T-cell (primary cell): ENCODE measurements around the gene TRIM62. TPM values are rescaled to one million over a fixed set of nuclear protein-coding genes. Genes with fewer than 3 reads are reported as not detected.

Experiments
- ATAC-seq, 4 experiments: fragments of 200-7000 bp in 3 of 4; fragments of 150-1000 bp in 1 of 4; cut with Tn5 transposase; replicated peaks in 1 of 4; 1 replicate in 3 of 4; 2 replicates in 1 of 4; pipeline ENCODE4 v1.10.0; 2021; ENCODE audit warnings: moderate library complexity in 3 of 4, mild to moderate bottlenecking in 2 of 4, moderate number of reproducible peaks in 1 of 4
- CTCF ChIA-PET, 2 donors: fragments of 300-600 bp; sonication (Branson Sonifier 250); formaldehyde crosslinking; loops; one replicate each; lab custom pipeline; 2022; ENCODE audit warnings: antibody characterized with exemption in 2 of 2; lab: Charles Lee
- POLR2A ChIA-PET, 2 donors: fragments of 300-600 bp; sonication (Branson Sonifier 250); formaldehyde crosslinking; loops; one replicate each; lab custom pipeline; 2022; ENCODE audit warnings: antibody characterized with exemption in 2 of 2; lab: Charles Lee
- DNase-seq, 35 experiments: peaks; one replicate each; pipeline versions ENCODE4 v3.0.0 to v3.0.0-alpha.2; 2013 to 2023
- H3K27ac ChIP-seq: one replicate; pipeline ENCODE4 v1.5.1; 2013; ENCODE audit warnings: low read length
- H3K27me3 ChIP-seq, 2 experiments: replicated peaks in 1 of 2; 1 replicate in 1 of 2; 2 replicates in 1 of 2; pipeline versions ENCODE4 v1.6.1 to v1.7.0; 2013; ENCODE audit warnings: low read length in 1 of 2, mixed read lengths in 1 of 2; ENCODE audit not compliant: control insufficient read depth in 2 of 2, insufficient read depth in 2 of 2; ENCODE audit errors: extremely low read depth in 1 of 2
- H3K36me3 ChIP-seq, 2 donors: 1 replicate in 1 of 2; 2 replicates in 1 of 2; pipeline versions ENCODE4 v1.6.1 to v1.7.0; 2013; ENCODE audit warnings: low read length in 1 of 2; ENCODE audit not compliant: control insufficient read depth in 2 of 2, insufficient read depth in 1 of 2; ENCODE audit errors: extremely low read depth in 1 of 2
- H3K4me1 ChIP-seq, 2 experiments: 1 replicate in 1 of 2; 2 replicates in 1 of 2; pipeline versions ENCODE4 v1.6.1 to v1.7.0; 2013; ENCODE audit warnings: low read length in 2 of 2, mixed read lengths in 1 of 2; ENCODE audit not compliant: insufficient read depth in 2 of 2, control insufficient read depth in 1 of 2; ENCODE audit errors: extremely low read depth in 1 of 2
- H3K4me3 ChIP-seq, 2 donors: 1 replicate in 1 of 2; 2 replicates in 1 of 2; pipeline versions ENCODE4 v1.5.1 to v1.7.0; 2013; ENCODE audit warnings: mild to moderate bottlenecking in 2 of 2, low read length in 1 of 2, moderate library complexity in 1 of 2; ENCODE audit not compliant: control insufficient read depth in 1 of 2; ENCODE audit errors: extremely low read depth in 1 of 2
- H3K9me3 ChIP-seq: 2 replicates; pipeline ENCODE4 v1.7.0; 2013
- H3K27ac Mint-ChIP-seq, 2 donors: one replicate each; pipeline ENCODE4 v1.8.0; 2020 to 2021; ENCODE audit warnings: mild to moderate bottlenecking in 2 of 2, mixed read lengths in 2 of 2
- H3K27me3 Mint-ChIP-seq, 2 donors: one replicate each; pipeline ENCODE4 v1.8.0; 2021 to 2022; ENCODE audit warnings: mixed read lengths in 2 of 2
- H3K36me3 Mint-ChIP-seq: one replicate; pipeline ENCODE4 v1.8.0; 2021; ENCODE audit warnings: mixed read lengths
- H3K4me1 Mint-ChIP-seq, 3 donors: one replicate each; pipeline ENCODE4 v1.8.0; 2020 to 2022; ENCODE audit warnings: mixed read lengths in 3 of 3, mild to moderate bottlenecking in 1 of 3
- H3K4me3 Mint-ChIP-seq, 3 donors: one replicate each; pipeline ENCODE4 v1.8.0; 2020 to 2022; ENCODE audit warnings: mild to moderate bottlenecking in 3 of 3, mixed read lengths in 3 of 3, moderate library complexity in 3 of 3
- H3K9me3 Mint-ChIP-seq, 3 donors: one replicate each; pipeline ENCODE4 v1.8.0; 2020 to 2022; ENCODE audit warnings: mixed read lengths in 3 of 3
- WGBS: methylation state at CpG from one replicate; pipeline ENCODE4 v1.1.5; 2013; ENCODE audit warnings: missing lambda C conversion rate; ENCODE audit not compliant: insufficient coverage; 5-methylcytosine and 5-hydroxymethylcytosine counted together
- total RNA-seq, 35 experiments: library from RNA in 6 of 35; stranded (reverse) in 6 of 35; fragments of 120-200 nt in 1 of 35; gene quantifications; one replicate each; pipeline versions ENCODE4 v1.2.1 to v1.2.4 and lab custom pipeline; 2013 to 2026

TRIM62 gene
- total RNA-seq, 5 donors from 2014 or later (not counting 1 experiment from before 2014, with no cell fraction given): 20.3 to 31.8 (median 24.3) TPM

DNA sequence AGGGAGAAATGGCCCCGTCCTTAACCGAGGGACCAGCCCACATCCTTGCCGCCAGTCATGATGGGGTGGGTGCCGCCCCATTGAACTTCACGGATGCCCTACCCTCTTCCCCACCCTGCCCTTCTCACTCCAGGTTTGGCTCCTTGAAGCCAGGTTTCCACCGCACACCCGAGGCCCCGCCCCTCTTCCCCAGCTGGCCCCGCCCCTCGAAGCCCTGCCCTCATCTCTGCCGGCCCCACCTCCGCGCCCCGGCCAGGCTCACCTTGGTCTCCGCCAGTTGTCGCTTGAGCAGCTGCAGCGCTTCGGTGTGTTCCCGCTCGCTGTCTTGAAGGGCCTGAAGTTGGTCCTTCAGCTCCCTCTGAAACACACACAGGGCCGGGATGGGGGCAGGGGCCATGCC, 16.6 kb downstream of the TRIM62 start:
- ChIA-PET POLR2A (no interaction called here), CTCF (interaction anchor here in 1 of 2 donors (0.7 kb wide), 1 partner anchor 17 kb away, joined by 4 read pairs; no protein-coding TSS in a partner anchor)
- Histone ChIP-seq H3K27ac (no peak overlapping the region), H3K27me3 (no peaks in the 10 kb centered on the region), H3K4me1 (no peaks in the 10 kb centered on the region), H3K4me3 (no peak overlapping the region), H3K36me3 (peaks cover 8 to 30% of the 10 kb centered on the region in 2 donors), H3K9me3 (no peaks in the 10 kb centered on the region)
- H3K36me3 Mint-ChIP-seq: peaks cover 44% of the 10 kb centered on the region
- peaks cover 0 to 2% (median 0%) of the 10 kb centered on the region in 3 donors for H3K4me1 Mint-ChIP-seq
- no peak for DNase-seq
- H3K4me3 Mint-ChIP-seq: no peak overlapping the region
- no peak overlapping the region for H3K27ac Mint-ChIP-seq
- ATAC-seq: no peak
- WGBS: 92% methylated on average over 15 of the region's 21 CpGs
- H3K27me3 Mint-ChIP-seq: no peaks in the 10 kb centered on the region
- no peaks in the 10 kb centered on the region for H3K9me3 Mint-ChIP-seq

DNA sequence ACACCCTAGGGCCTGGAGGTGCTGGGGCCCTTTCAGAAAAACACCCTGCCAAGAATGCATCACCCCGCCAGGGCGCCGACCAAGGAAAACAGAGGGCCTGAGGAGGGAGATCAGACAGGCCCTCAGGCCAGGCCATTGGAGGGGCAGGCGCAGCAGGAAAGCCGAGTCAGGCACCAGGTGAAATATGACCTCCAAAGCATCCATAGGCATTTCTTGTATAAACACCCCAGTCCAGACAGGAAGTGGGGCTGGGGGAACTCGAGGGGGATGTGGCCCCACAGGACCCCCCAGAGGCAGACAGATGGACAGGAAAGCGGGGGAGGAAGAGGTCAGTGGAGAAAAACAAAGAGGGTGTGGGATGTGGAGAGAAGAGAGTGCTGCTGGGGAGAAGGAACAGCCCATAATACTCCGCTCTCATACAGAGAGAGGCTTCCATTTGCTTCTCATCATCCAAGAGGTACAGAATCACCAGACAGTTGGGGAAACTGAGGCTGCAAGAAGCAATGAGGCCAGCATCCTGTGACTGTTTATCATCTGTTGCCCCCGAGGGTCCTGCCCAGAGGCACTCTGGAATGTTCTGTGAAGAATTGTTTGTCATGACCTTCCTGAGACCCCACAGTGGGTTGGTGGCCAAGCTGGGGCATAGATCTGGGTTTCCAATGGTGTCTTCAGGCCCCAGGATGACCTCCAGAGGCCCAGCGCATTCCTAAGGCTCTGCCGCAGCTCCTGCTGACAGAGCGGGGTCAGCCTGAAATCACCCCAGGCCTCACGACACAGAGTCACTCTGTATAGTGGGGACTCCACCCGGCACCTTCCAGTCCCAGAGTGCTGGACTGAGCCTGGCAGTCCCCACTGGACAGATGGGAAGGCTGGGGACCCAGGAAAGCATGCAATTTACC, 18.0 kb downstream of the TRIM62 start:
- no peak overlapping the region for H3K27ac Mint-ChIP-seq
- peaks cover 8 to 37% of the 10 kb centered on the region in 2 donors for H3K36me3 ChIP-seq
- 94% methylated on average over 7 of the region's 14 CpGs for WGBS
- H3K27ac ChIP-seq: no peak overlapping the region
- H3K4me3 ChIP-seq: no peak overlapping the region
- no peak overlapping the region for H3K4me3 Mint-ChIP-seq
- no peaks in the 10 kb centered on the region for H3K27me3 ChIP-seq
- no peaks in the 10 kb centered on the region for H3K4me1 ChIP-seq
- DNase-seq (no peak), ATAC-seq (no peak)
- no peaks in the 10 kb centered on the region for H3K9me3 Mint-ChIP-seq
- H3K27me3 Mint-ChIP-seq: no peaks in the 10 kb centered on the region
- peaks cover 0 to 2% (median 0%) of the 10 kb centered on the region in 3 donors for H3K4me1 Mint-ChIP-seq
- ChIA-PET CTCF (no interaction called here), POLR2A (no interaction called here)
- no peaks in the 10 kb centered on the region for H3K9me3 ChIP-seq
- H3K36me3 Mint-ChIP-seq: peaks cover 48% of the 10 kb centered on the region

DNA sequence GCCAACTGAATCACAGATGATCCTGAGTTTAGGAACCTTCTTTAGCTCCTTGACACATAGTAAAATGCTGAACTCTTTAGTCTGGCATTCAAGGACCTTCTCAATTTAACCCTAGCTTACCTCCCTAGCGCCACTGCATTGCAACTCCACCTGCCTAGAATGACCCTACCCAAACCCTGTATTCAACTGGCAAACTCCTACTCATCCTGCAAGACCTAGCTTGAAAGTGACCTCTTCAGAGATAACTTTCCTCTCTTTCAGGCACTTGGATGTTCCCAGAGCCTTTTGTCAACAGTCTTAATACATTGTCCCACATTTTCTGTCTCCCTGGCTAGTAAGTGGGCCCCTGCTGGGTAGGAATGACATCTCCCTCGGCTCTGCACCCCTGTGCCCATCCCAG, 19.7 kb downstream of the TRIM62 start:
- Histone ChIP-seq H3K4me3 (no peak overlapping the region), H3K27ac (no peak overlapping the region), H3K9me3 (no peaks in the 10 kb centered on the region), H3K27me3 (no peaks in the 10 kb centered on the region), H3K4me1 (no peaks in the 10 kb centered on the region), H3K36me3 (peaks cover 11 to 32% of the 10 kb centered on the region in 2 donors)
- DNase-seq (no peak), ATAC-seq (no peak)
- ChIA-PET POLR2A (no interaction called here), CTCF (no interaction called here)
- peaks cover 45% of the 10 kb centered on the region for H3K36me3 Mint-ChIP-seq
- no peaks in the 10 kb centered on the region for H3K4me1 Mint-ChIP-seq
- H3K27me3 Mint-ChIP-seq: no peaks in the 10 kb centered on the region
- H3K27ac Mint-ChIP-seq: no peak overlapping the region
- no peak overlapping the region for H3K4me3 Mint-ChIP-seq
- H3K9me3 Mint-ChIP-seq: no peaks in the 10 kb centered on the region
- WGBS: 77% methylated on average over 2 of the region's 2 CpGs

DNA sequence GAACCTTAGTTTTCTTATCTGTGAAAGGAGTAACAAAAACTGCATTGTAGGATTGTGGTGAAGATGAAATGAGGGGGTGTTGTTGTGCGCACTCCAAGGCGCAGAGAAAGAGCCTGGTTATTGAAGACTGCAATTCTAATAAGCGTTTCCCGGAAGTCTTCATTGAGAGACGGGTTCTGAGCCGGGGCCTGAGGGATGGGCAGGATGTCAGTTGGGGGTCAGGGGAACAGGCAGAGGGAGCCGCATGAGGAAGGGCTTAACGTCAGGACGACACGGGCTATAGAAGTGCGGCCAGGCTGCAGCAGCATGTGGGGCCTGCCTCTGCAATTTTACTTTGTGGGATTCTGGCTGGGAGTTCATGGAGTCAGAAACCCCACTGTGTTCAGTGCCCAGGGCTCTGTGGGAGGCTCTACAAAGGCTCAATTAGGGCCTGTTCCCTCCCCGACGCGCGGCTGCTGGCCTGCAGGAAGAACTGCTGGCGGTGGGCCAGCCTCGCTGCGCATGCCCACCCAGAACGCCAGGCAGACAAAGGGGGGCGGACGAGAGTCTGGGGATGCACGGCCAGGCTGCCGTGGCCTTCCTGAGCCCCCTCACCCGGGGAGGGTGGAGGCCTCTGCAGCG, 20.7 kb downstream of the TRIM62 start:
- Mint-ChIP-seq H3K27me3 (no peaks in the 10 kb centered on the region), H3K4me1 (no peaks in the 10 kb centered on the region), H3K9me3 (no peaks in the 10 kb centered on the region), H3K36me3 (peaks cover 49% of the 10 kb centered on the region), H3K27ac (no peak overlapping the region), H3K4me3 (no peak overlapping the region)
- ATAC-seq (no peak), DNase-seq (no peak)
- ChIA-PET CTCF (no interaction called here), POLR2A (interaction anchor here in 1 of 2 donors (0.6 kb wide), 1 partner anchor 49 kb away, joined by 4 read pairs; no protein-coding TSS in a partner anchor)
- no peaks in the 10 kb centered on the region for H3K27me3 ChIP-seq
- no peak overlapping the region for H3K27ac ChIP-seq
- peaks cover 10 to 31% of the 10 kb centered on the region in 2 donors for H3K36me3 ChIP-seq
- H3K9me3 ChIP-seq: no peaks in the 10 kb centered on the region
- no peak overlapping the region for H3K4me3 ChIP-seq
- WGBS: 81% methylated on average over 14 of the region's 25 CpGs
- H3K4me1 ChIP-seq: no peaks in the 10 kb centered on the region

DNA sequence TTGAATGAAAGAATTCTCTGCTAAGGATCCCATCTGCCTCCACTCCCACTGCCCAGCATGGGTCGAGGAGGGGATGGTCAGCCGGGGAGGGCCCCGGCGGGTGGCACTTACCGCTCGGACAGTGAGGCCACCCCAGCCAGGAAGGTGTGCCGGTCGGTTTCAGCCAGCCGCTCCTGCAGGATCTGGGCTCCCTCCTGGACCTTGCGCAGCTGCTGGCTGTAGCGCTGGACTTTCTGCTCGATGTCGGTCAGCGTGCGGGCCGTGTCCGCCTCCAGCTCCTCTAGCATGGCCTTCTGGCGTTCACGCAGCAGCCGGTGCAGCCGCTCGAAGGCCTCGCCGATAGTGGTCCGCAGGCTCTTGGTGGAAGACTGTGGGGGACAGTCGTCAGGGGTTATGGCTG, 22.3 kb downstream of the TRIM62 start:
- Histone ChIP-seq H3K9me3 (no peaks in the 10 kb centered on the region), H3K4me3 (no peak overlapping the region), H3K27me3 (no peaks in the 10 kb centered on the region), H3K36me3 (peaks cover 10 to 36% of the 10 kb centered on the region in 2 donors), H3K4me1 (no peaks in the 10 kb centered on the region), H3K27ac (no peak overlapping the region)
- POLR2A ChIA-PET: no interaction called here
- WGBS: 95% methylated on average over 23 of the region's 26 CpGs
- H3K27ac Mint-ChIP-seq: no peak overlapping the region
- H3K4me3 Mint-ChIP-seq: no peak overlapping the region
- no peaks in the 10 kb centered on the region for H3K4me1 Mint-ChIP-seq
- peaks cover 53% of the 10 kb centered on the region for H3K36me3 Mint-ChIP-seq
- H3K27me3 Mint-ChIP-seq: no peaks in the 10 kb centered on the region
- H3K9me3 Mint-ChIP-seq: no peaks in the 10 kb centered on the region
- ATAC-seq (no peak), DNase-seq (no peak)
- CTCF ChIA-PET: no interaction called here

DNA sequence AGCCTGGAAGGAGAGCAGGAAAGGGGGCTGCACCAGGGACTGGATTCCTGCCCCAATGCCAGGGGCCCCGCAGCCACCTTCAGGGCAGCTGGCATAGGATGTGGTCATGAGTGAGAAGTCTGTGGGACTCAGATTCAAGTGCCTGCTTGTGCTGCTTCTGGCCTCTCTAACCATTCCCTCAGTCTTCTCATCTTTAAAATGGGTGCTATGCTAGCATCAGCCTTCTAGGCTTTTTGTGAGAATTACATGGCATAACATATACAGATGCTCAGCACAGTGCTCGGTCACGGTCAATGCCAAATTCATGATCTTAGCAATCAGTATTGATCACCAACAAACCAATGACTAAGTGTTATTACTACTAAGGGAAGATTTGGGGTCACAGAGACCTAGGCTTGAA, 23.5 kb downstream of the TRIM62 start:
- ChIA-PET CTCF (no interaction called here), POLR2A (no interaction called here)
- no peaks in the 10 kb centered on the region for H3K9me3 ChIP-seq
- no peak for DNase-seq
- H3K27me3 ChIP-seq: no peaks in the 10 kb centered on the region
- H3K36me3 Mint-ChIP-seq: peaks cover 53% of the 10 kb centered on the region
- H3K36me3 ChIP-seq: peaks cover 10 to 34% of the 10 kb centered on the region in 2 donors
- no peak overlapping the region for H3K27ac Mint-ChIP-seq
- no peak for ATAC-seq
- no peak overlapping the region for H3K27ac ChIP-seq
- peaks cover 0 to 5% (median 2%) of the 10 kb centered on the region in 3 donors for H3K4me1 Mint-ChIP-seq
- no peak overlapping the region for H3K4me3 Mint-ChIP-seq
- WGBS: no CpG with 5 or more reads among the region's 3 CpGs
- H3K4me1 ChIP-seq: no peaks in the 10 kb centered on the region
- no peaks in the 10 kb centered on the region for H3K9me3 Mint-ChIP-seq
- H3K27me3 Mint-ChIP-seq: no peaks in the 10 kb centered on the region
- no peak overlapping the region for H3K4me3 ChIP-seq
